Brain microvascular endothelial cell (primary cell): ENCODE measurements around the gene NRARP.
A peak's percentile ranks its signal among the peaks of the same experiment; 100 is the strongest.

Experiments
- DNase-seq: peaks from one replicate; pipeline ENCODE4 v3.0.0-alpha.2; 2020
- H3K27ac ChIP-seq: fragments of 250-450 bp; sonication (Bioruptor Pico); 2 replicates; pipeline ENCODE4 v1.5.1; 2020; ENCODE audit warnings: mild to moderate bottlenecking, moderate library complexity
- H3K27me3 ChIP-seq: fragments of 250-450 bp; sonication (Bioruptor Pico); replicated peaks from 2 replicates; pipeline ENCODE4 v1.5.1; 2020; ENCODE audit warnings: mild to moderate bottlenecking
- H3K36me3 ChIP-seq: fragments of 250-450 bp; sonication (Bioruptor Pico); replicated peaks from 2 replicates; pipeline ENCODE4 v1.5.1; 2020; ENCODE audit warnings: mild to moderate bottlenecking
- H3K4me3 ChIP-seq: 2 replicates; pipeline ENCODE4 v1.5.1; 2011; ENCODE audit warnings: low read depth, mild to moderate bottlenecking, control low read depth, low read length, moderate library complexity
- in situ Hi-C: cut with HindIII; loops from 2 replicates; pipeline ENCODE4 v1.10.0; 2017; ENCODE audit warnings: low sequenced_read_pairs, low pct_ligation_motif_present
- TF ChIP-seq, protein P1 (sequence below): IDR thresholded peaks from 2 replicates; pipeline ENCODE4 v1.5.1; 2011; ENCODE audit warnings: low read depth, mild to moderate bottlenecking, moderate library complexity, low read length, control low read depth, inconsistent platforms; ENCODE audit errors: missing control alignments

The NRARP gene

DNA sequence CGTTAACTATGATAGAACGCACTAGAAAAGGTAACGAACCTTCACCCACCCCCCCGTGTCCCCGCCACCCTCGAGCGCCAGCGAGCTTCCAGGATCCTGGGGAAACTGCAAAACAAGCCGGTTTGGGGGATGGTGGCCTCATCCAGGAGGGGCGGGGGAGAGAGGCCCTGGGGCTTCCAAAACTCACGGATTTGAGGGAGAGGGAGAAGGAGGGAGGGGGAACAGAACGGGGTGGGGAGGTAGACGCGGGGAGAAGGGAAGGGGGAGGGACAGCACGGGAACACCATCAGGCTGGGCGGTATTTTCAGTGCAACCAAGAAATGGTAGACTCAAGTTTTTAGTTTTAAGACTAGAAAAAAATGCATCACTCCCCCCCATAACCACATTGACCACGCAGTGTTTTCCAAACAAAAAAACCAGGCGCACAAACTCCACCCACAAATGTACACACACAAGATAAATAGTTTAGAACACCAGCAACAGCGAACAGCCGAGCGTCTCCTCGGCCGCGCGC lies 1.4 kb downstream of the NRARP start:
- Histone ChIP-seq H3K27ac (peak overlapping the region; percentile 50), H3K27me3 (no peaks in the 10 kb centered on the region), H3K4me3 (peak overlapping the region; percentile 45), H3K36me3 (no peaks in the 10 kb centered on the region)
- in situ Hi-C loops, result no loop called here
- TF ChIP-seq, protein P1, sequence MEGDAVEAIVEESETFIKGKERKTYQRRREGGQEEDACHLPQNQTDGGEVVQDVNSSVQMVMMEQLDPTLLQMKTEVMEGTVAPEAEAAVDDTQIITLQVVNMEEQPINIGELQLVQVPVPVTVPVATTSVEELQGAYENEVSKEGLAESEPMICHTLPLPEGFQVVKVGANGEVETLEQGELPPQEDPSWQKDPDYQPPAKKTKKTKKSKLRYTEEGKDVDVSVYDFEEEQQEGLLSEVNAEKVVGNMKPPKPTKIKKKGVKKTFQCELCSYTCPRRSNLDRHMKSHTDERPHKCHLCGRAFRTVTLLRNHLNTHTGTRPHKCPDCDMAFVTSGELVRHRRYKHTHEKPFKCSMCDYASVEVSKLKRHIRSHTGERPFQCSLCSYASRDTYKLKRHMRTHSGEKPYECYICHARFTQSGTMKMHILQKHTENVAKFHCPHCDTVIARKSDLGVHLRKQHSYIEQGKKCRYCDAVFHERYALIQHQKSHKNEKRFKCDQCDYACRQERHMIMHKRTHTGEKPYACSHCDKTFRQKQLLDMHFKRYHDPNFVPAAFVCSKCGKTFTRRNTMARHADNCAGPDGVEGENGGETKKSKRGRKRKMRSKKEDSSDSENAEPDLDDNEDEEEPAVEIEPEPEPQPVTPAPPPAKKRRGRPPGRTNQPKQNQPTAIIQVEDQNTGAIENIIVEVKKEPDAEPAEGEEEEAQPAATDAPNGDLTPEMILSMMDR, result no peak
- DNase-seq, result no peak

DNA sequence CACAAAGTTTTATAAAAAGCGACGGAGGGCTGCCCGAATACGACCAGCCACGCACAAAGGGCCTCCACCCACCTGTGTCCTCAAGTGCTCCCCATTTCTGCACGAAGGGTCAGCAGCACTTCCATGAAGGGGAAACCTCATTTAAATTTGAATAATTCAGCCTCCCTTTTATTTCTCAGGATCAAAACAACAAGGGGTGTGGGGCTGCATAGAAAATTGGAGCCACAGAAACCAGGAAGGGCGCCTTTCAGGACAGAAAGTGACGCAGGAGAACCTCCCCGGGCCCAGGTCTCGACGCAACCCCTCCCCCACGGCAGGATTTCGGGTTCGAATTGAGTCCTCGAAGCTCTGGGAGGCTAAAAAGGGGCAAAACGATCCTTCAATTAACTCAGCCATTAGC lies 2.1 kb downstream of the NRARP start:
- H3K4me3 ChIP-seq, result no peak overlapping the region

DNA sequence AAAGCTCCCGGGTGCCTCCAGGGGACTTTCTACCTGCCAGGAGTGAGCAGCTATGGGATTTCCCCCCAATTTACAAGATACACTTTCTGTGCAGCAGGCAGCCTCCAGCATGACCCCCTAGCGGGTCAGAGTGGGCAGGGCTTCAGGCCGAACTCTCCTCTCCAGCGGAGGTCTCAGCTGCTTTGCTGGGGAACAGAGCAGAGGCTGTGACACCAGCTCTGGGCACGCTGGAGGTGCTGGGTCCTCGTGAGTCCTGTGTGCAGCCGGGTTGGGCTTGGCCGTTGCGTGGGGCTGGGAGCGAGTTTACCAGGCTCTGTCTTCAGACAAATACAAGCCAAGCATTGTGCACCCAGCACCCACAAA lies 2.9 kb downstream of the NRARP start:
- H3K36me3 ChIP-seq, result no peaks in the 10 kb centered on the region
- in situ Hi-C loops, result no loop called here
- H3K27me3 ChIP-seq, result no peaks in the 10 kb centered on the region

More for the DNA sequence above, 2.1 kb downstream of the NRARP start:
- DNase-seq, result no peak
- Histone ChIP-seq H3K27ac (no peak overlapping the region), H3K36me3 (no peaks in the 10 kb centered on the region), H3K27me3 (no peaks in the 10 kb centered on the region)
- TF ChIP-seq, protein P1, result no peak
- in situ Hi-C loops, result no loop called here

DNA sequence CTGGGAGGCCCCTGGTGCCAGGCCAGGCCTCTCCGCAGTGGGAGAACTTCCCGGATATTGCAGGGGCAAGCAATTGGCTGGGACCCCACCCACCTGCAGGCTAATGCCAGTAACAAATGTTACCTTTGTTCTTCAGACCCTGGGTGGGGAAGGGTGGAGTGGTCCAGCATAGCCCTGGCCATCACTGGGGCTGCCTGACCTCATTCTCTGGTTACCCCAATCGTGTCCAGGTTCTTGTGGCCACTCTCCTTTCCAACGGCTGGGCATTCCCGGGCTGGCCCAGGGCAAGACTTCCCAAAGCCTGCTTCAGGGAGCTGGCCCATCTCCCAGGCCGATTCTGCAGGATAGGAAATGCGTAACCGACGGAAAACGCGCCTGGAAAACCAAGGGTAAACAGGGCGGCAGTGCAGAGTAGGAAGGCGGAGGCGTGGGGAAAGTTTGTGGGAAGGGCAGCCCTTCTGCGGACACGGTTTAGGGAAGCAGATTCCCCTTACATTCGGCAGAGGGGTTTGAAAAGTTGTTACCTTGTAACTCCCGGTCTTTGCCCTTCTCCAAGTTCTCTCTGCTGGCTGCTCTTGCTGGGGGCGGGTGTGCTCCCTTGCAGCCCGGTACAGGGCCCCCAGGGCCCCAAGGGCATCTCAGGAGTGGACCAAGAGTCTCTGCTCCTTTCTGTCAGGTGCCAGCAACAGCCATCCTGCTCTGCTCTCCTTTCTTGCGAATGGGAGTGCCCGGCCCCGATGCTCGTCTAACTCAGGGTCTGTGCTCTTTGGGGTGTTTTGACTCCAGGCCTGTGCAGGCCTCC lies 3.5 kb downstream of the NRARP start:
- in situ Hi-C loops, result no loop called here
- peak; percentile 61 for DNase-seq
- Histone ChIP-seq H3K27me3 (no peaks in the 10 kb centered on the region), H3K36me3 (no peaks in the 10 kb centered on the region), H3K4me3 (no peak overlapping the region), H3K27ac (peak overlapping the region; percentile 55)
- TF ChIP-seq, protein P1, result no peak

More for the DNA sequence above, 2.9 kb downstream of the NRARP start:
- Histone ChIP-seq H3K27ac (peak overlapping the region; percentile 55), H3K4me3 (no peak overlapping the region)
- TF ChIP-seq, protein P1, result no peak
- DNase-seq, result no peak

DNA sequence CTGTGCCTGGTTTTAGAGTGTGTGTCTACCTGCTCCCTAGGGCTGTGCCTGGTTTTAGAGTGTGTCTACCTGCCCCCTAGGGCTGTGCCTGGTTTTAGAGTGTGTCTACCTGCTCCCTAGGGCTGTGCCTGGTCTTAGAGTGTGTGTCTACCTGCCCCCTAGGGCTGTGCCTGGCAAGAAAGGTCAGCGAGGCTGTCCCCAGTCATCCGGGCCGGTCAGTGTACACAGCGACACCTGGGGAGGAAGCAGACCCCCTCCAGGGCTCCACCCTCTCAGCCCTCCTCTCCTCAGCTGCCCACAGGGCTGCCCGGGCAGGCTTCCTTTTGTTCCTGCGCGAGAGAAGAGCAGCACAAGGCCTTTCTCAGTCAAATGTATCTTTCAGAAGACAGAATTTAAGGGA lies 4.1 kb downstream of the NRARP start:
- DNase-seq, result no peak
- Histone ChIP-seq H3K4me3 (no peak overlapping the region), H3K36me3 (no peaks in the 10 kb centered on the region), H3K27me3 (no peaks in the 10 kb centered on the region), H3K27ac (peak overlapping the region; percentile 55)
- TF ChIP-seq, protein P1, result no peak
- in situ Hi-C loops, result no loop called here
